SU-DHL-6 (cell line): Measurements from ENCODE around the gene HELT.

Source experiments
- H2AFZ ChIP-seq: fragments of 200-600 bp; sonication (generic); 2 replicates; pipeline ENCODE4 v1.6.1; 2014; ENCODE audit warnings: low read depth, mild to moderate bottlenecking, moderate library complexity, mixed read lengths, antibody characterized with exemption, low read length; ENCODE audit not compliant: severe bottlenecking
- H3F3A ChIP-seq: fragments of 200-600 bp; shearing (Covaris generic); 2 replicates; pipeline ENCODE4 v1.6.0; 2016; ENCODE audit warnings: antibody characterized with exemption, mild to moderate bottlenecking; ENCODE audit not compliant: insufficient read depth
- H3K27ac ChIP-seq: fragments of 200-600 bp; sonication (generic); 2 replicates; pipeline ENCODE4 v1.5.1; 2016; ENCODE audit warnings: low read depth, mild to moderate bottlenecking, low read length, moderate library complexity, mixed read lengths
- H3K27me3 ChIP-seq: fragments of 200-600 bp; sonication (generic), shearing (Covaris generic); 2 replicates; pipeline ENCODE4 v1.6.0; 2014; ENCODE audit warnings: mild to moderate bottlenecking, low read length
- H3K36me3 ChIP-seq: fragments of 200-600 bp; sonication (generic); 2 replicates; pipeline ENCODE4 v1.6.1; 2014; ENCODE audit warnings: mild to moderate bottlenecking, low read length, mixed read lengths
- H3K4me2 ChIP-seq: fragments of 300-600, 200-600 bp; shearing (Covaris generic), sonication (generic); 2 replicates; pipeline ENCODE4 v1.6.0; 2014; ENCODE audit warnings: low read length, low read depth, mild to moderate bottlenecking; ENCODE audit not compliant: poor library complexity, severe bottlenecking
- H3K4me3 ChIP-seq: fragments of 200-600 bp; sonication (generic); 2 replicates; pipeline ENCODE4 v1.5.1; 2014; ENCODE audit warnings: antibody characterized with exemption, low read length, mild to moderate bottlenecking, mixed read lengths; ENCODE audit not compliant: insufficient read depth, poor library complexity, severe bottlenecking
- H3K79me2 ChIP-seq: fragments of 200-600 bp; sonication (generic); 2 replicates; pipeline ENCODE4 v1.6.1; 2014; ENCODE audit warnings: mild to moderate bottlenecking, low read length, moderate library complexity; ENCODE audit not compliant: insufficient read depth
- H3K9ac ChIP-seq: fragments of 200-600 bp; sonication (generic); 2 replicates; pipeline ENCODE4 v1.7.0; 2014; ENCODE audit warnings: mild to moderate bottlenecking, low read length
- H3K9me2 ChIP-seq: fragments of 200-600 bp; sonication (generic); replicated peaks from 2 replicates; pipeline ENCODE4 v1.6.1; 2014; ENCODE audit warnings: low read length; ENCODE audit not compliant: insufficient read depth
- H3K9me3 ChIP-seq: fragments of 200-600 bp; sonication (generic); 2 replicates; pipeline ENCODE4 v1.6.1; 2014; ENCODE audit warnings: low read length, mixed read lengths; ENCODE audit not compliant: insufficient read depth
- H4K20me1 ChIP-seq: fragments of 200-600 bp; sonication (generic); 2 replicates; pipeline ENCODE4 v1.6.1; 2014; ENCODE audit warnings: low read depth, mild to moderate bottlenecking, antibody characterized with exemption, low read length, moderate library complexity, mixed read lengths
- EZH2phosphoT487 ChIP-seq: fragments of 200-600 bp; sonication (generic), shearing (Covaris generic); conservative IDR thresholded peaks from 2 replicates; pipeline ENCODE4 v1.6.1; 2018; ENCODE audit warnings: mild to moderate bottlenecking, antibody characterized with exemption, low read length, moderate library complexity, mixed read lengths
- TF ChIP-seq, protein P1 (sequence below): fragments of 200-600 bp; sonication (generic); IDR thresholded peaks from one replicate; pipeline ENCODE4 v1.5.1; 2017; ENCODE audit warnings: antibody characterized with exemption, mild to moderate bottlenecking, low read length, moderate library complexity; ENCODE audit not compliant: insufficient read depth, poor library complexity, severe bottlenecking

The HELT gene

DNA sequence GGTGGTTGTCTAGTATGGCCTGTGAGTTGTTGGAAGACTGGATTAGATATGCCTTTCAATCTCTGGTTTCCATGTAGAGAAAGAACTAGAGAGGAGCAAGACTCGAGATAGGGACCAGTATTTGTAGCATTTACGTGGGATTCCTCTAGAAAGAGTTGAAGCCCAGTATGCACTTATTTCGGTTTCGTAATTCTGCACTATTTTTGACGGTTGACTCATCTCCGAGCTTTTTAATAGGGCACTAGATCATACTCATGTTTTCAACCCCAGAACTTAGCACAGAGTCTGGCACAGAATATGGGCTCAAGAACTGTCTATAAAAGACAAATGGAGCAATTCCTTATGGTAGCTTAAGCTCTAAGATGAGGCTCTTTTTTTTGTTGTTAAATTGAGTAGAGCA, 15.7 kb downstream of the HELT start:
- H3K9me2 ChIP-seq = no peaks in the 10 kb centered on the region
- no peaks in the 10 kb centered on the region for H4K20me1 ChIP-seq
- H3K9ac ChIP-seq = no peak overlapping the region
- no peak overlapping the region for H3K27ac ChIP-seq
- no peaks in the 10 kb centered on the region for H3F3A ChIP-seq
- H3K4me2 ChIP-seq = no peak overlapping the region
- no peak for TF ChIP-seq EZH2phosphoT487
- TF ChIP-seq, protein P1, sequence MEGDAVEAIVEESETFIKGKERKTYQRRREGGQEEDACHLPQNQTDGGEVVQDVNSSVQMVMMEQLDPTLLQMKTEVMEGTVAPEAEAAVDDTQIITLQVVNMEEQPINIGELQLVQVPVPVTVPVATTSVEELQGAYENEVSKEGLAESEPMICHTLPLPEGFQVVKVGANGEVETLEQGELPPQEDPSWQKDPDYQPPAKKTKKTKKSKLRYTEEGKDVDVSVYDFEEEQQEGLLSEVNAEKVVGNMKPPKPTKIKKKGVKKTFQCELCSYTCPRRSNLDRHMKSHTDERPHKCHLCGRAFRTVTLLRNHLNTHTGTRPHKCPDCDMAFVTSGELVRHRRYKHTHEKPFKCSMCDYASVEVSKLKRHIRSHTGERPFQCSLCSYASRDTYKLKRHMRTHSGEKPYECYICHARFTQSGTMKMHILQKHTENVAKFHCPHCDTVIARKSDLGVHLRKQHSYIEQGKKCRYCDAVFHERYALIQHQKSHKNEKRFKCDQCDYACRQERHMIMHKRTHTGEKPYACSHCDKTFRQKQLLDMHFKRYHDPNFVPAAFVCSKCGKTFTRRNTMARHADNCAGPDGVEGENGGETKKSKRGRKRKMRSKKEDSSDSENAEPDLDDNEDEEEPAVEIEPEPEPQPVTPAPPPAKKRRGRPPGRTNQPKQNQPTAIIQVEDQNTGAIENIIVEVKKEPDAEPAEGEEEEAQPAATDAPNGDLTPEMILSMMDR = no peak
- H3K4me3 ChIP-seq = no peak overlapping the region
- H3K79me2 ChIP-seq = no peaks in the 10 kb centered on the region
- no peaks in the 10 kb centered on the region for H3K36me3 ChIP-seq
- no peaks in the 10 kb centered on the region for H3K9me3 ChIP-seq
- no peak overlapping the region for H2AFZ ChIP-seq
- H3K27me3 ChIP-seq = no peaks in the 10 kb centered on the region

DNA sequence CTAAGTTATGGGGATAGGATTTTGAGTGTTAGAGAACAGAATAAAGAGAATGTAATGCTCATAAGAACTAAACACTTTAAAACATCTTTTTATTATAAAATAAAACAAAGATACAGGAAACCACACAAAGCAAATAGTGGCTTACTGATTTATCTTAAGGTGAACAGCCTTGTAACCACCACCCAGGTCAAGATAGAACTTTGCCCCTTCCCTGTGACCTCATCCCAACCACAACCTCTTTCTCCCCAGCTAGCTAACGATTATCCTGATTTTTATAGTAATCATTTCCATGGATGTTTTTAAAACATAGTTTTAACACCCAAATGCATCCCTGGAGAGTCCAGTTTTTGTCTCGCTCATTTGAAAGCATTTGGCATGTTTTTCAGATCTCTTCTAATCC, 17.0 kb downstream of the HELT start:
- no peaks in the 10 kb centered on the region for H3K36me3 ChIP-seq
- no peak overlapping the region for H3K4me3 ChIP-seq
- no peaks in the 10 kb centered on the region for H4K20me1 ChIP-seq
- TF ChIP-seq, protein P1 = no peak
- TF ChIP-seq EZH2phosphoT487 = no peak
- no peak overlapping the region for H3K4me2 ChIP-seq
- no peaks in the 10 kb centered on the region for H3K9me3 ChIP-seq
- no peaks in the 10 kb centered on the region for H3F3A ChIP-seq
- H3K27me3 ChIP-seq = no peaks in the 10 kb centered on the region
- no peak overlapping the region for H3K27ac ChIP-seq
- no peak overlapping the region for H3K9ac ChIP-seq
- no peak overlapping the region for H2AFZ ChIP-seq
- H3K79me2 ChIP-seq = no peaks in the 10 kb centered on the region
- no peaks in the 10 kb centered on the region for H3K9me2 ChIP-seq

DNA sequence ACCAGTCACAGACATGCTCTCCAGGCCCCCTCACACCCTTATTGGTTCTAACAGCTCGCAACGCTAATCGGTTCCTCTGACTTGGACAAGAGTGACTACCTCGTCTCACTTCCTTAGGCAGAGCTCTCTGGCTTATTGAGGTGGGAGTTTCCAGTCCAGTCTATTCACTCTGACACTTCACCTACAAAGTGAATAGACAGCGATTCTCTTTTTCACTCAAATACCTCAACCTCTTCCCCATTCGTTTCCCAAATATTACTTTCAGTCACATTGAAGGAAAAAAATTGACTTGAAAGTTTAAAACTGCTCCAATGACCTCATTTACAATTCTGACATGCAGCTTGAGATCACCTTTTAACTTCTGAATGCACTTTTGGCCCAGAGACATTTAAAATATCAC, 17.7 kb downstream of the HELT start:
- Histone ChIP-seq H3F3A (no peaks in the 10 kb centered on the region), H3K36me3 (no peaks in the 10 kb centered on the region), H3K4me3 (no peak overlapping the region), H3K4me2 (no peak overlapping the region), H3K9me3 (no peaks in the 10 kb centered on the region), H3K27me3 (no peaks in the 10 kb centered on the region), H2AFZ (no peak overlapping the region), H4K20me1 (no peaks in the 10 kb centered on the region), H3K79me2 (no peaks in the 10 kb centered on the region), H3K9ac (no peak overlapping the region), H3K9me2 (no peaks in the 10 kb centered on the region), H3K27ac (no peak overlapping the region)
- TF ChIP-seq, protein P1 = no peak
- no peak for TF ChIP-seq EZH2phosphoT487

DNA sequence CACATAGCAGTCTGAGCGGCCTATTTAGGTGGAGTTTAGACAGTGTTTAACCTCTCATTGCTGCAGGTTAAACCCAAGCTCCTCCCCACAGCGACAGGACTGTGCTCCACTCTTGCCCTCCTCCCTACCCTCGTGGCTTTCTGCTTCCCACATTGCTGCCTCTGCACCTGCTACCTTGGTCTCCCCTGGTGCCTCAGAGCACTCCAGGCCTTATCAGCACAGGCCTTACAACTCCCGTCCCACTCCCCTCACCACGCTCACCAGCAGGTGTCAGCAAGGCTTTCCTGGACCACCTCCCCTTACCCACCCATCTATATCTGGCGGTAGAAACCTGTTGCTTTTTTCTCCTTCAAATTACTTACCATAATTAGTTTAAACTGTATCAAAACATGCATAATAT, 18.6 kb downstream of the HELT start:
- Histone ChIP-seq H3K9me3 (no peaks in the 10 kb centered on the region), H3K9ac (no peak overlapping the region), H3K27me3 (no peaks in the 10 kb centered on the region), H3F3A (no peaks in the 10 kb centered on the region), H4K20me1 (no peaks in the 10 kb centered on the region), H3K4me3 (no peak overlapping the region), H3K9me2 (no peaks in the 10 kb centered on the region), H3K36me3 (no peaks in the 10 kb centered on the region), H3K27ac (no peak overlapping the region), H3K79me2 (no peaks in the 10 kb centered on the region), H3K4me2 (no peak overlapping the region), H2AFZ (no peak overlapping the region)
- TF ChIP-seq EZH2phosphoT487 = no peak
- TF ChIP-seq, protein P1 = no peak
